Spleen (tissue), 7 donors: ENCODE measurements around the gene SIRT5.

Experiments
- POLR2A ChIP-seq, 3 donors: fragments of 450-650 bp; IDR thresholded peaks; one replicate each; pipeline ENCODE4 v1.5.1; 2017; ENCODE audit warnings: antibody characterized with exemption in 3 of 3, mild to moderate bottlenecking in 1 of 3
- POLR2AphosphoS5 ChIP-seq, 3 donors: sonication (generic); formaldehyde crosslinking; IDR thresholded peaks; one replicate each; pipeline ENCODE4 v1.5.1; 2017; ENCODE audit warnings: antibody characterized with exemption in 3 of 3
- TF ChIP-seq, protein P1 (sequence below), 11 experiments: fragments of 200-600 bp in 7 of 11; fragments of 450-650 bp in 4 of 11; sonication (generic) in 4 of 11; IDR thresholded peaks in 8 of 11; conservative IDR thresholded peaks in 3 of 11; 1 replicate in 7 of 11; 2 replicates in 4 of 11; pipeline versions ENCODE4 v1.4.0 to v1.8.0; 2016 to 2021; ENCODE audit warnings: antibody characterized with exemption in 11 of 11, inconsistent platforms in 4 of 11, mild to moderate bottlenecking in 1 of 11
- donor health status: DM: no; HTN: no; CAD: no; lungs with moderate emphysema.
- donor health status: DM: no; HTN: no; CAD: no.
- donor health status: DM: no; HTN: no; CAD: no.

DNA sequence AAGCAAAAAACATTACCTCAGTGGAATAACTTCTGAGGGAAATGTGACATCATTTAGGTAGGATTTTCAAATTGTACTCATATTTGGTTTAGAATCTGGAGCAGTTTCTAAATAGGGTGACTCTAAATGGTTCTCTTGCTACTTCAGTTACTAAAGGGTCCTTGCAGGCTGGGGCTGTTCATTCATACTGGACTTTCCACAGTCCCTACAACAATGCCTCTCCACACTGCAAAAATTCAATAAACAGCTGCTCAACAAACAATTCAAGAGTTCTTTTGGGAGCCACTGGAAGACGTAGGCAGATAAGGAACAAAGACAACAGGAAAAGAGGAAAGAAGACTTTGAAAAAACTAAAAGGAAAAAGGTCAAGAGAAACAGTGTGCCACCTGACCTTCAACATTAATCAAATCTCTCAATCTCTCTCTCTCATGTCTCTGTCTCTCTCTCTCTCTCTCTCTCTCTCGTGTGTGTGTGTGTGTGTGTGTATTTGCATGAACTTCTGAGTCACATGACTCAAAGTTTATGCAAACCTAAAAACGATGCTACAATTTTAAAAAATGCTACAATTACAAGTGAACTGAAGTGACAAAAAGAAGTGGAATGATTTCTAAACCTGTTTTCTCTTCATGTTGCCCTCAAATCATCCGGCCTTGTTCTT, 55.2 kb downstream of the SIRT5 start:
- no peak for TF ChIP-seq POLR2AphosphoS5 (IDR thresholded peaks at IDR 0.05)
- TF ChIP-seq POLR2A (IDR thresholded peaks at IDR 0.05), result no peak
- TF ChIP-seq, protein P1, sequence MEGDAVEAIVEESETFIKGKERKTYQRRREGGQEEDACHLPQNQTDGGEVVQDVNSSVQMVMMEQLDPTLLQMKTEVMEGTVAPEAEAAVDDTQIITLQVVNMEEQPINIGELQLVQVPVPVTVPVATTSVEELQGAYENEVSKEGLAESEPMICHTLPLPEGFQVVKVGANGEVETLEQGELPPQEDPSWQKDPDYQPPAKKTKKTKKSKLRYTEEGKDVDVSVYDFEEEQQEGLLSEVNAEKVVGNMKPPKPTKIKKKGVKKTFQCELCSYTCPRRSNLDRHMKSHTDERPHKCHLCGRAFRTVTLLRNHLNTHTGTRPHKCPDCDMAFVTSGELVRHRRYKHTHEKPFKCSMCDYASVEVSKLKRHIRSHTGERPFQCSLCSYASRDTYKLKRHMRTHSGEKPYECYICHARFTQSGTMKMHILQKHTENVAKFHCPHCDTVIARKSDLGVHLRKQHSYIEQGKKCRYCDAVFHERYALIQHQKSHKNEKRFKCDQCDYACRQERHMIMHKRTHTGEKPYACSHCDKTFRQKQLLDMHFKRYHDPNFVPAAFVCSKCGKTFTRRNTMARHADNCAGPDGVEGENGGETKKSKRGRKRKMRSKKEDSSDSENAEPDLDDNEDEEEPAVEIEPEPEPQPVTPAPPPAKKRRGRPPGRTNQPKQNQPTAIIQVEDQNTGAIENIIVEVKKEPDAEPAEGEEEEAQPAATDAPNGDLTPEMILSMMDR (IDR thresholded peaks at IDR 0.05 in 8 of 11, conservative IDR thresholded peaks at IDR 0.05 in 3 of 11), result no peak
